ENCODE data around the gene IQSEC3.

The IQSEC3 gene

GRCh38 chr12:223841-224240, 157.3 kb downstream of the IQSEC3 start:
- no peak for DNase-seq

GRCh38 chr12:224330-224729, 157.8 kb downstream of the IQSEC3 start:
- DNase-seq, result no peak

DNA sequence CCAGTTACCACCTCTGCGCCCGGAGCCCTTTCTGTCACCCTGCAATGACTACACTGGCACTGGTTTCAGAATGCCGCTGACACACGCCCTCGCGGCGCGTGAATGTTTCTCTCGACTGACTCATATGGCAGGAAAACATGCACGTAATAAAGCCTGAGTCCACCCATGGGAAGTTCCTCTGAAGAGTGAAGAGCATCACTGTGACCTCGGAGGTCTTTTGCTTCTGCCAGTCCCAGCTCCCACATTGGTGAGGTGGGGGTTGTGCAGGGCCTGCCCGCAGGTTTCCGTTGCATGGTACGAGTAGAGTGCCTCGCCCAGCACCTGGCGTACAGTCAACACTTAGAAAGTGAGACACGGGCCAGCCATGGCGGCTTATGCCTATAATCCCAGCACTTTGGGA, 158.4 kb downstream of the IQSEC3 start:
- no peak for DNase-seq

DNA sequence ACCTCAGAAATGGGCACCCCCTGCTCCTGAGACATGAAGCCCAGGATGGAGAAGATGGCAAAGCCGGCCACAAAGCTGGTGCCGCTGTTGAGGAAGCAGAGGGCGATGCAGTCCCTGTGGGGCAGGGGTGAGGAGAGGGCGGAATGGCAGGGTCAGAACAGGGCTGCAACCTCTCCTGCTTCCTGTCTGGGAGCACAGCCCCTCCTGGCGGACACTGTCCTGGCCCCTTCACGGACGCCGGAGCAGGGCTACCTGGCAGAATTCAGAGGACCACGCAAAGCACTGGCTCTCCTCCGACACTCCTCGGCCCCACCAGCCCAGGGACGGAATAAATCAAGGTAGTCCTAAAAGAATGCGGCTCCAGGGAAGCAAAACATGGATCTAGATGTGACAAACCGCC, 159.8 kb downstream of the IQSEC3 start:
- DNase-seq, result no peak

- DNase-seq, result no peak
Observed at GRCh38 chr12:227286-227915, 160.8 kb downstream of the IQSEC3 start.
